ENCODE data around the gene PRKAR1B.

Gene PRKAR1B

DNA sequence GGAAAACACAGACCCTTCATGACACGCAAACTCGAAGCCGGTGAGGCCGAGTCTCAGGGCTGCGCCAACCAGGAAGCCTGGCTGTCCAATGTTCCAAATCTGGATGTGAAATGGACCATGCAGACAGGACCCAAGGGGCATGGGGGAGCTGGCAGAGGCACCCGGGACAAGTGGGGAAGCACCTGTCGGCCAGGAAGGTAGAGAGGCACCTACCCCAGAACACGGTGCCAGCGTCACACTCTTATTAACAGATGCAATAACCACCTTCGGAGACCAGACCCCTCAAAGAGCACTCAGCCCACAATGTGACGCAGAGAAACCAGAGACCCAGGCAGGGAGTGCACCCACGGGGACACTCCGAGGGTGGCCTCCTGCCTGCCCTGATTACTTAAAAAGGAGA lies 119.1 kb downstream of the PRKAR1B start:
- in situ Hi-C loops (cut with MboI; ENCODE audit: low sequenced_read_pairs) = no loop called here

DNA sequence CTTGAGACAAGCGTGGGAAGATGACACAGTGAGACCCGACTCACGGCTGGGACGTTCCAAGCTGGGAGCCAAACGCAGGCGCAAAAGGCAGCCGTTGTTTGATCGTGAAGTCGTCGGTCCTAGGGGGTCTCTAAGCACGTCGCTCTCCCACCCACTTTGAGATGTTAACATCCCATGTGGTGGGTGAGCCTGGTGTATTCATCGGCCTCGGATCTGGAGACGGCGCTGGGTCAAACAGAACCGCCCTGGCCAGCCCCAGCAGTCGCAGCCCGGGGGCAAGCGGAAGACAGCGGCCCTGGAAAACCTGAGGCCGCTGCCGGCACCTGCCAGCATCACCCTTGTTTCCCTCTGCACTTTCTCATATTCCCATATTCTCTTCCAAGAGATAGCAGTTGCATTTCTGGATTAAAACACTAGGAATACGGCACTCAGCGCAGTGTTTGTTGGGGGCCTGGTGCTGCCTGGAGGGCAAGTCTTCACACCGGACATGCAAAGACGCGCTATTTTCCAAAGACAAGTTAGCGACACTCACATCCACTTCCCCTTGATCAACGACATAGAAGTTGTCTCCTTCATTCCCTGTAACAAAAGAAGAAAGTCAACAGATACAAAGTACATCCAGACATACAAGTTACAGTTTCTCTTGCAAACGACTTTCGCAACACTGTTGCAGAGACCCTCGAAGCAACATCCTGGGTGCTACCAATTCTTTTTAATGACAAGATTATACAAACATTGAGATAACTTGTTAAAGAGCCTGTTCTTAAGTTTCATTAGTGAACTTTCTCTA lies 121.2 kb downstream of the PRKAR1B start:
- in situ Hi-C loops (cut with MboI; ENCODE audit: low sequenced_read_pairs) = no loop called here

GRCh38 chr7:604884-605531 lies 122.1 kb downstream of the PRKAR1B start:
- in situ Hi-C loops (cut with MboI; ENCODE audit: low sequenced_read_pairs) = no loop called here

- in situ Hi-C loops (cut with MboI; ENCODE audit: low sequenced_read_pairs) = no loop called here
Measured at GRCh38 chr7:604001-604883, 122.8 kb downstream of the PRKAR1B start.

GRCh38 chr7:603152-603951 lies 123.7 kb downstream of the PRKAR1B start:
- in situ Hi-C loops (cut with MboI; ENCODE audit: low sequenced_read_pairs) = no loop called here

- in situ Hi-C loops (cut with MboI; ENCODE audit: low sequenced_read_pairs) = no loop called here
Measured at GRCh38 chr7:602341-603141, 124.5 kb downstream of the PRKAR1B start.

- in situ Hi-C loops (cut with MboI; ENCODE audit: low sequenced_read_pairs) = no loop called here
Measured at GRCh38 chr7:601595-602340, 125.3 kb downstream of the PRKAR1B start.

DNA sequence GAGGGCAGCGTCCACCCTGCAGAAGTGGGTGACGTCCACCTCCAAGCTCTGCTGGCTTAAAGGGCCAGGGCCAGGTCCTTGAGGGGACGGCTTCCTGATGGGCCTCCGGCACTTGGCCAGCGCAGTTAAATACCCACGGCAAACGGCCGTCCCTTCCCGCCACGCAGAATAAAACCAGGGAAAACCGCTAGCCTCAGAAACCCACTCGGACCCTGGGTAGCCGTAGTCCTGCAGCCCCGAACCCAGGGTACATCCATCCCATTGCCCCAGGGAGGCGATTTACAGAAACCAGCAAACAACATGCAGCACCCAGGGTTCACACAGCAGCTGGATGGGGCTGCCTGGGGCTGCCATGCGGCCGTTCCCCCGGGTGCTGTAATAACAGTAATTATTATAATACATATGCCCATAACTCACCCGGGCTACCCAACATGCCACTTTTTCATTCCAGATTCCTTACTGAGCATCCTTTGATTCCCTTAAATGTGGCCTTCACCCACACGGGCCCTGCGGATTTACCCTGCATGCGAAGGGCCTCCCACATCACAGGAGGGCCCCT lies 126.0 kb downstream of the PRKAR1B start:
- in situ Hi-C loops (cut with MboI; ENCODE audit: low sequenced_read_pairs) = no loop called here

DNA sequence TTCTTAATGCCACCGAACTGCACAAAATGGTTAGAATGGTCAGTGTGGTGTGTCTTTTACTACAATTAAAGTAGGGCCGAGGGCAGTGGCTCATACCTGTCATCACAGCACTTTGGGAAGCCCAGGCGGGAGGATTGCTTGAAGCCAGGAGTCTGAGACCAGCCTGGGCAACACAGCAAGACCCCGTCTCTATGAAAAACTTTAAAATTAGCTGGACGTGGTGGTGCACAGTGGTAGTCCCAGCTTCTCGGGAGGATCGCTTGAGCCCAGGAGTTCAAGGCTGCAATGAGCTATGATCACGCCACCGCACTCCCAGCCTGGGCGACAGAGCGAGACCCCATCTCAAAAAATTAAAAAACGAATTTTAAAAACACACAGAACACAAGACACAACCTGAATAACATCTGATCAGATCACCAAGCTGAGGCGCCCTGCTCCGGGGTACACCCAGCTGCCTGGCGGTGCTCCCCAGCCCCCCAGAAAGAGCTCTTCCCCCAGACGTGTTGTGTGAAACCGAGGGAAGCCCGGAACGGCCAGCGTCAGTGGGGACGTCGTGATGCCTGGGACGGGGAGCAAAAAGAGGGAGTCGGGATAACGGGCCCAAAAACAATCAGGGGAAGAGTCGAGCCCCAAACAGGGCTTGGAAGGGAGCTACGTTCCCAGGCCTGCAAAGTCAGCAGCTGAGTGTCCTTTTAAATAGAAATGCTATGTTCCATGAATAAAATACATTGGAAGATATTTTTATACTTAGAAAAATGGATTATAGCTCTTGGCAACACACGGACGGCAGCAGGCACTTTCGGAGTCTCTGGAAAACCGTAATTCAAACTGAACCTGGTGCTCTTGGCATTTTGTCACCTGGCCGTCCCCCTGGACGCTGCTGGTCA lies 126.7 kb downstream of the PRKAR1B start:
- in situ Hi-C loops (cut with MboI; ENCODE audit: low sequenced_read_pairs) = no loop called here

DNA sequence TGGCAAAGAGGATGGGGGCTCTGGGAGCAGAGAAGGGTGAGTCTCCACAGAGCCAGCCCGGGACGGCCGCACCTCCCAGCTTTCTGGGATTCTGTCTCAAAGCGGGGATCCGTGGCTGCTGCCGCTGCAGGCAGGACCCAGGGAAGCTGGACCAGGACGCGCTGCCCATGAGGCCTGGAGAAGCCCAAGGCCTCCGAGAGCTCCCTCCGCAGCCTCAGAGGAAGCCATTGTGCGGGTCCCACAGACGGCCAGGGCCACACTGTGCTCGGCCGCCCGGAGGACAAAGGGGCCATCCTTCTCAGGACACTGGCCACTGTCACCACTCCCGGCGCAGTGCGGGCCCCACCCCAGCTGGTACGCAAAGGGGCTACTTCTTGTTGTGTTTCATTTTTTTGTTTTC lies 128.2 kb downstream of the PRKAR1B start:
- in situ Hi-C loops (cut with MboI; ENCODE audit: low sequenced_read_pairs) = no loop called here

- in situ Hi-C loops (cut with MboI; ENCODE audit: low sequenced_read_pairs) = no loop called here
Measured at GRCh38 chr7:597348-598178, 129.5 kb downstream of the PRKAR1B start.

DNA sequence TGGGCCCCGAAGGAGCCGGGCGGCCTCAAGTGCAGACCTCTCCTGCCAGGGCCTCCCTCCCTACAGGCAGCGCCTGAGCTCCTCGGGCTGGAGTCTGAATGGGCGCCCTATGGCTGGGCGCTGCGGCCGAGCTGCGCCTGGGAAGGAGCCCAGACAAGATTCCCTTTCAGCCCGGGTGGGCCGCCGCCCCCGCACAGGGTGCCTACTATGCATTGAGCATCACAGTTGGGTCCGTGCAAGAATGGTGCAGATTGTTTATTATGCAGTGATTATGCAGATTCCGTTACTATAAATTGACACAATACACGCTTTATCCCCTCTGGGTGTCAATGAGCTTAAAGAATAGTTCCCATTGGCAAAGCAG lies 130.3 kb downstream of the PRKAR1B start:
- in situ Hi-C loops (cut with MboI; ENCODE audit: low sequenced_read_pairs) = no loop called here

DNA sequence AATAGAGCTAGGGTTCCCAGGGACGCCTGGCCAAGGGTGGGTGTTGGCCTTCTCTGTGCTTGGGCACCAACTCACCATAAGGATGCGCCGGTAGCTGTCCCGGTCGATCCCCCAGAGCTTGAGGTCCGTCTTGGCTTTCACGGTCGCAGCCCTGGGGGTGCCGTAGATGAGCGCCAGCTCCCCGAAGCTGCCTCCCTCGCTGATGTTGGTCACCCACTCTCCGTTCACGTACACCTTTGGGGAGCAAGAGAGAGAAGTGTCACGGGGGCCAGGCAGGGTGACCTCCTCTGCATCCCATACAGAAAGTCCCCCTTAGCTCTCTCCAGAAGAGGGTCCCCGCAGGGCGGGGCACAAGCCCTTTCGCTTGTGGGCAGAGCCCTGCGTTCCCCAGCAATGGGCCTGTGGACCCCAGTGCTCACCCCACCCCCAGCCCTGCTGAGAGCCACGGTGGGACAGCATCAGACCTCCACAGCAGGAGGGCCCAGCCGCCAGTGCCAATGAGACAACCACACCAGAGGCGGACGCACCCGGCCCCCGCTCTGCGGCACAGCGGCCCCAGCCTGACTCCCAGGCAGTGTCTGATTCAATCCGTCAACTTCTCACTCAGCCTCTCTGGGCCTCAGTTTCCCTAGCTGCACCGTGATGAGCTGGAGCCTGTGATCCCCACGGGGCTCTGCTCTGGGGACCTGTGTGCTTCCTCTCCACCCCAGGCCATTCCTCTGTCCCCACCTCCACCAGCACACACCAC lies 130.8 kb downstream of the PRKAR1B start:
- in situ Hi-C loops (cut with MboI; ENCODE audit: low sequenced_read_pairs) = no loop called here

DNA sequence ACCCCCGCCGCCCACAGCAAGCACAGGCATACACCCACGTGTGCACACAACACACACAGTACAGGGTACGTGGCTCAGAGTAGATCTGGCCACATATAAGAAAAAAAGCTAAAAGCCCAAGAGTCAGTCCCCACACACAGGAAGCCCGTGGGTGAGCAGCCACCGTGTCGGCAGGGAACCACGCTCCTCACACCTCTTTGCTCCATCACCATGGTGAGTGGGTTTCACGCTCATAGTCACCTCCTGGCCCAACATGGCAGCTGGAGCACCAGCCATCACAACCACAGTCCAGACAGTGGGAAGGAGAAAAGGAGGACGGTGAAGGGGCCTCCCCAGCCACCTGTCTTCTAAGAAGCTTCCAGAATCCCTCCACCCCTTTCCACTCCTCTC lies 131.5 kb downstream of the PRKAR1B start:
- in situ Hi-C loops (cut with MboI; ENCODE audit: low sequenced_read_pairs) = no loop called here

DNA sequence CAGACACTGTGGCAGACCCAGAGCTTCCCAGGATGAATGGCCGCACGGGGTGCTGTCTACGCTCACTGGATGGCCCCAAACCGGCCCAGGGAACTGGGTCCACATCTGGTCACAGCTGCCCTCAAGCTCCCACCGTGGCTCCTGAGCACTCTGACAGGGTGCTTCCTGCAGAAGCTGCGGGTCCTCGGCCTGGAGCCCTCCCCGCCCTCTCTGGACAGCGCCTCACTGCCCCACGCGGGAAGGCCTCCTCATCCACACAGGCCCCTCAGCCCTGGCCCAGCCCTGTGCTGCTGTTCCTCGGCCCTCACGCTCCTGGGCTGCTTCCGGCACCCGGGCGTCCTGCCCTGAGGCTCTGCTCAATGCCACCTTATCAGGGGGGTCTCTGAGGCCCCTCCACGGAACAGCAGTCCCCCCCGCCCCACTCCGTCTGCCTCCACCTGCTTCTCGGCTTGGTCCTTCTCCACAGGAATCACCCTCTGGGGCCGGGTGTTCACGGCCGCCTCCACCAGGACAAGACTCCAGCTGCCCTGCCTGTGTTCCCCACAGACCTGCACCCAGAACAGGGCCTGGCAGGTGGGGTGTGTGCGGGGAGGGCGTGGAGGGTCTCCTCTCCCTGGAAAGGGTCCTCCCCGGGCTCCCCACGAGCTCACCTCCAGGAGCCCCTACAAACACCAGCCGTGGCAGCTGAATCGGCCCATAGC lies 132.0 kb downstream of the PRKAR1B start:
- in situ Hi-C loops (cut with MboI; ENCODE audit: low sequenced_read_pairs) = no loop called here

Measured in HL-60/S4 (cell line).